NCI-H2196 treated with DMSO at 0.1 percent for 48 hours (cell line): ENCODE data around the gene CPT2.
A peak's percentile ranks its signal among the peaks of the same experiment; 100 is the strongest.
"Not testable (repeated sequence)": the region's sequence is repeated elsewhere in the genome, so short reads cannot be mapped to it uniquely, and the experiment has no call there.

Experiments
- DNase-seq: peaks from one replicate; lab custom pipeline; 2025; ENCODE audit not compliant: unreplicated experiment; lab: John Stamatoyannopoulos, UW

CPT2 gene

DNA sequence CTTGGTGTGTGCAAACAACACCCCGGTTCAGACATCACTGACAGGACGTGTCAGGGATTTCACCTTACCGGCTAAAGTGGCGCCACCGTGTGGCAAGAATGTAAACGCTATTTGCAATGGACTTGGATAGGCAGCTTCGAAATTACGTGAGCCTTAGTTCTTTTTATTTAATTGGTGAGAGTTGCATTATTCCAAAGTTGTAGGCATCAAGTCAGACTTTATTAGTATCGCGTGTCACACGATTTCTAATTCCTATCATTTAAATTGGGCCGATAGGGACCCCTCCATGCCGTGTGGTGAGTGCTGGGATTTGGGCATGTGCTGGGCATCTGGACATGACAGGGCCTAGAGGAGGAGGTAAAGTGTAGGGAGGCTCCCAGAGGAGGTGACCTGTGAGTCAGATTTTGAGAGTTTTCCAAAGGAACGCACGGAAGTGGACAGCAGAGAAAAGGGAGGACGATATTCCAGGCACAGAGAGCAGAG lies 14.5 kb upstream of the CPT2 start:
- peak; percentile 13 for DNase-seq

DNA sequence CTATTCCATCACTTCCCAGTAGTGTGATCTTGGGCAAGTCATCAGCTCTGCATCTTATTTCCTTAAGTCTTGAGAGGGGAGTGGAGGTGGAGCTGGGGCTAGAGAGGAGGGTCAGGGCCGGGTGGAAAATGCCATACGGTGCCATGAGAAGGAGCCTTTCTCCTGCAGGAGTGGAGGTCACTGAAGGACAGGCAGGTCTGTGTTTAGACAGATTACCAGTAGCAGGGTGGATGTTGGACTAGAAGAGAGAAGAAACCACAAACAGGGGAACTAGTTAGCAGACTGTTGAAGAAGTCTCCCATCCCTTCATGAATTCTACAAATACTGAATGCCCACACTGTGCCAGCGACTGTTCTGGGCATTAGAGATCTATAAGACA lies 13.9 kb upstream of the CPT2 start:
- no peak for DNase-seq

DNA sequence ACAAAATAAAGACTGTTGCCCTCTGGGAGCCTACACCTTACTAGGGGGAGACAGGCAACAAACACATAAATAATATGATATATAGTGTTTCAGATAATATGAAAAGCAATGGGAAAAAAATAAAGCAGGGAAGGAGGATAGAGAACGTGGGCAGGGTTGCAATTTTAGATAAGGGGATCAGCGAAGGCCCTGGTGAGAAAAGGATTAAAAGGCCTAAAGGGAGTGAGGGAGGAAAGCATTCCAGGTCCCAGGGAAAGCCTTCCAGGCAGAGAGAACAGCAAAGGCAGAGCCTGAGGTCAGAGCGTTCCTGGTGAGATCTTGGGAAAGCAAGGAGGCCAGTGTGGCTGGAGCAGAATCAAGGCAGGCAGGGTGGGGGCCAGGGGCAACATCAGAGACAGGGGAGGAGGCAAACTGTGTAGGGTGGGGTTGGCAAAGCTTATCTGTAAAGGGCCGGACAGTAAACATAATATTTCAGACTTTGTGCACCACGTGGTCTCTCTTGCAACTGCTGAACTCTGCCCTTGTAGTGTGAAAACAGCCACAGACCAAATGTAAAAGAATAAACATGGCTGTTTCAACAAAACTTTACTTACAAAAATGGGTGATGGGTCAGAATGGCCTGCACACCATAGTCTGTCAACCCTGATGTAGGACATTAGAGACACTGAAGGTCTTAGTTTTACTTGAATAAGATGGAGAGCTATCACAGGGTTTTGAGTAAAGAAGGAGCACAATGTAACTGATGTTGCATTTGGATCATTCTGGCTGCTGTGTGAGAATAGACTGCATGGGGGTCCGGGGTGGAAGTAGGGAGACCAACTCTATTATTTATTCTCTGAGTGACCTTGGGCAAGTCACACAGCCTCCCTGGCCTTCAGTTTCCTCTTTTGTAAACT lies 13.3 kb upstream of the CPT2 start:
- no peak for DNase-seq

DNA sequence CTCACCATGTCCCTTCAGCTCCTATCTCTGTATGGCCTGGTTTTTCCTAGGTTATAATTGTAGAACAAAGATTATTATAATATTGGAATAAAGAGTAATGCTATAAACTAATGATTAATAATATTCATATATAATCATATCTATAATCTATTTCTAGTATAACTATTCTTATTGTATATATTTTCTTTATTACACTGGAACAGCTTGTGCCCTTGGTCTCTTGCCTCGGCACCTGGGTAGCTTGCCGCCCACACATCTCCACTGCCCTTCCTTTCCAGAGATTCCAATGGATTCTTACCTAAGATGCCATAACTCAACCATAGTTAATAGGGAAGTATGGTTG lies 10.7 kb upstream of the CPT2 start:
- not testable (repeated sequence) for DNase-seq

GRCh38 chr1:53186533-53186932 lies 10.1 kb upstream of the CPT2 start:
- no peak for DNase-seq

GRCh38 chr1:53187401-53187800 lies 9.2 kb upstream of the CPT2 start:
- DNase-seq, result no peak

GRCh38 chr1:53188099-53188498 lies 8.5 kb upstream of the CPT2 start:
- no peak for DNase-seq

DNA sequence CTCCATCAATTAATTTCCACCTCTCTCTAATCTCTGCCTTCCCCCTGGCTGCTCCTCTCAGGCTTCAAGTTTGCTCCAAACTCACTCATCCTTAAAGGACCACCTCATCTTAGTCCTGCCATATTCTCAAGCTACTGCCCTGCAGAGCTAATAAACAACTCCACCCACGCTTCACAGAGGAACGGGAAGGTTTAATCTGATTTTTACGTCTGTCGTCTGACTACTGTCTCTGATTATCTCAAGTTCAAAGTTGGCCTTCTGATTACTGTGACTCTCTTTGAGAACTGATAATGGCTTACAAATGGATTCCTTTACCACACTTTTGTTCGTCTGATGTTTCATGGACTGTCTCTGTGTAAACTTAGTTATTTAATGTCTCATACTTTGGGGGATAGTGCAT lies 7.6 kb upstream of the CPT2 start:
- DNase-seq, result no peak

- no peak for DNase-seq
Observed at GRCh38 chr1:53190210-53190611, 6.4 kb upstream of the CPT2 start.

- no peak for DNase-seq
Observed at GRCh38 chr1:53195246-53196016, 1.2 kb upstream of the CPT2 start.

- DNase-seq, result no peak
Observed at GRCh38 chr1:53196017-53196484, 573 bp upstream of the CPT2 start.

DNA sequence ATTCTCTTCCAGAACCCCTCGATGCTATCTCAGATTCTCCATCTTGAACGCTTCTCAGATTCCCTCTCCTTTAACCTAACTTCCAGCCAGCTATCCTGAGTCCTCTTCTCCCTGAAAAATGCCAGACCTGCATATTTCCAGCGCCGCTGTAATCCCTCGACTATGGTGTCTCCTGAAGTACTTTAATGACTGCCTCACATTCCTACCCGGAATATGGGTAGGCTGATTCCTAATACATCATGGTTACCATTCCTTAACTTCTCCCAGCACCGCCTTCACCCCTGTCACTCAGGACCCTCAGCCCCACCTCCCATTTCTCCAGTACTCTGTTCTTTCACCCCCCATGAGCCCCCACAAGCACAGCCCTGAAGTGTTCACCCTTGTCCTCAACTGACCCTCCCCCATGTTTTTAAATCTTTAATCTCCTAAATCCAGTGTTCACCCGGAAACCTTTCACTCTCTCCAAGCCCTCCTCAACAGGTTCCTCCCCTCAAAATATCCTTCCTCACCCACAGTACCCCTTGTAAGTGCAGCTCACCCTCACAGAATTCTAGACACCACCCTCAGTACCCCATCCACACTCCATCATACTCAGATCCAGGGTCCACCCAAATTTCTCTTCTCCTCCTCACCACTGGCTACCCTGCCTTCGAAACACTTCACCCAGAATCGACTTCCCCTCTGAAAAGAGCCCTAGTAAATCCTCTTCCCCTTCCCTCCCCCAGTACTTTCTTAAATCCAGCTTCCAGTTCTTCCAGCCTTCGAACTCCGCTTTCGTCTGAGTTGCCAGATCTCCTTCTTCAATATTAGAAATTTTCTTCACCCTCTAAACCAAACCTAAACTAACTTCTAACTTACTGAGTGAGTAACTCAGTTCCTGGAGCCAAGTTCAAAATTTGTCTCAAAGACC lies 922 bp downstream of the CPT2 start:
- no peak for DNase-seq

DNA sequence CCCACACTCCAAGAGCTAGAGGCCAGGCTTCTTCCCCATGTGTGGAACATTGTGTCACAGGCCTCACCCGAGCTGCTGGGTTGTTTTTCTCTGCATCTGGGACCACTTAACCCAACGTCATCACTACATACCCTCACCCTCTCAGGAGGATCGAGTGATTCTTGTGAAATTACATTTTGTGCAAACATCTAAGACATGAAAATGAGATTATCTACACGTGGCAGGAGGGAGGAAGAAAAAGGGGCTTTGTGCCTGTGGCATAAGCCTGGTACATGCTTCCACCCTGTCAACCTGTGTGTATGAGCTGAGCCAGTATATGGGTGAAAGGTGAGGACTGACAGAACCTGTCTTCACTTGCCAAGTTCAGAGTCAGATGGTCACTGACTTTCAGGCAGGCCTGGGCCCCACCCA lies 1.6 kb downstream of the CPT2 start:
- DNase-seq, result no peak

DNA sequence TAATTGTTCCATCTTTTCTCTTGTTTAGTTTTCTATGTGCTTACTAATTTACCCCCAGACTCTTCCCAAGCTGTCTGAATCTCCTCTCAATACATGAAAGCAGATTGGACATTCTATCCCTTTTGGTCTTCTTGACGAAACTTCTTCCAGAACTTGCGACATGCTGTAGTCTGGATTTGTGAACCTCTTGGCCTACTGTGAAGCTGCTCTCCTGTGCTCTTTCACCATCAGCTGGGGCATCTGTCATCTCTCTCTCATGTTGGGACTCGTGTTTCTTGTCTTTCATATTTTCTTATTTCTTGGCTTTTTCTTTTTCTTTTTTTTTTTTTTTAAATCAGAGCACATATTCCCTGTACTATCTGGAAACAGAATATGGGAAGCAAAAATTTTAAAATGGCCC lies 6.8 kb downstream of the CPT2 start:
- no peak for DNase-seq

DNA sequence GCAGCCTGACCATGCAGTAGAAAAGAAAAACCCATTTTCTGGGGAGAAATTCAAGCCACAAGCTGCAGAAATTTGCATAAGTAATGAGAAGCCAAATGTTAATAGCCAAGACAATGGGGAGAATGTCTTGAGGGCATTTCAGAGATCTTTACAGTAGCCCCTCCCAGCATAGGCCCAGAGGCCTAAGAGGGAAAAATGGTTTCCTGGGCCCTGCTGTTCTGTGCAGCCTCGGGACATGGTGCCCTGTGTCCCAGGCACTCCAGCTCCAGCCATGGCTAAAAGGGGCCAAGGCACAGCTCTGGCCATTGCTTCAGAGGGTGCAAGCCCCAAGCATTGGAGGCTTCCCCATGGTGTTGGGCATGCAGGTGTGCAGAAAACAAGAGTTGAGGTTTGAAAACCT lies 8.9 kb downstream of the CPT2 start:
- DNase-seq, result not testable (repeated sequence)

GRCh38 chr1:53206083-53206685 lies 9.6 kb downstream of the CPT2 start:
- DNase-seq, result not testable (repeated sequence)

DNA sequence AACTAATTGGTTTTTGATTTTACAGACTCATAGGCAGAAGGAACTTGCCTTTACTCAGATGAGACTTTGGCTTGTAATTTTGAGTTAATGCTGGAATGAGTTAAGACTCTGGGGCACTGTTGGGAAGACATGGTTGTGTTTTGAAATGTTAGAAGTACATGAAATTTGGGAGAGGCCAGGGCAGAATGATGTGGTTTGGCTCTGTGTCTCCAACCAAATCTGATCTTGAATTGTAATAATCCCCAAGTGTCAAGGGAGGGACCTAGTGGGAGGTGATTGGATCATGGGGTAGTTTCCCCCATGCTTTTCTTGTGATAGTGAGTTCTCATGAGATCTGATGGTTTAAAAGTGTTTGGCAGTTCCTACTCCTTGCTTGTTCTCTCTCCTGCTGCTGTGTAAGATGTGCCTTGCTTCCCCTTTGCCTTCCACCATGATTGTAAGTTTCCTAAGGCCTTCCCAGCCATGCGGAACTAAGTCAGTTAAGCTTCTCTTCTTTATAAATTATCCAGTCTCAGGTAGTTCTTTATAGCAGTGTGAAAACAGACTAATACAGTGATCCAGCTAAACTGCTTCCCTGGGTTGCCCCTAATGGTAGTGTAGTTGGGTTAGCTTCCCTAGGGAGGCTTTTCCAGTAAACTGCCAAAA lies 10.2 kb downstream of the CPT2 start:
- DNase-seq, result no peak

DNA sequence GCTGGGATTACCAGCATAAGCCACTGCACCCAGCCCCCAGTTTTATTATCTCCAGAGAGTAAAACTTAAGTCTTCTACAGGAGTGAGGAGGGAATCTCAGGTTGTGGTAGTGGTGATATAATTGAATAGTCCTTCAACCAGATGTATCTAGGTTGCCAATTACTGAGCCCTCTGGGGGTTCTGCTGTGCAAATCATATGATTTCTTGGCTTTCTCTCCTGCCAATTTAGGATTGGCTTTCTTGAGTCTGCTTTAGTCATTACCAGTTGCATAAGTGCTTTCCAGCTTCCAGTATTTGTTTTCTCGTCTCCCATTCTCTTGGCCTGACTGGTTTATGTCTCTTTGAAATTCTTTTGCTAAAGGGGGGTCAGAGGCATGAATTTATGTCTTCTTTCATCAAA lies 11.1 kb downstream of the CPT2 start:
- no peak for DNase-seq

GRCh38 chr1:53210352-53210751 lies 13.7 kb downstream of the CPT2 start:
- no peak for DNase-seq

DNA sequence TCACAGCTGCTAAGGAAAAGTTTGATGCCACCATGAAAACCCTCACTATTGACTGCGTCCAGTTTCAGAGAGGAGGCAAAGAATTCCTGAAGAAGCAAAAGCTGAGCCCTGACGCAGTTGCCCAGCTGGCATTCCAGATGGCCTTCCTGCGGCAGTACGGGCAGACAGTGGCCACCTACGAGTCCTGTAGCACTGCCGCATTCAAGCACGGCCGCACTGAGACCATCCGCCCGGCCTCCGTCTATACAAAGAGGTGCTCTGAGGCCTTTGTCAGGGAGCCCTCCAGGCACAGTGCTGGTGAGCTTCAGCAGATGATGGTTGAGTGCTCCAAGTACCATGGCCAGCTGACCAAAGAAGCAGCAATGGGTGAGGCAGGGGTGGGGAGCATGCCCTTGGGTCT lies 14.3 kb downstream of the CPT2 start:
- no peak for DNase-seq
